SH-SY5Y (cell line): ENCODE results near the gene FLOT1.

Experiments used
- GATA2 ChIP-seq: IDR thresholded peaks from 2 replicates; pipeline ENCODE4 v1.6.1; 2011; ENCODE audit warnings: mild to moderate bottlenecking, low read depth, low read length
- GATA3 ChIP-seq: IDR thresholded peaks from 2 replicates; pipeline ENCODE4 v1.6.1; 2011; ENCODE audit warnings: low read depth, mild to moderate bottlenecking, low read length, moderate library complexity

- TF ChIP-seq GATA2 (no peak), GATA3 (no peak)
These were observed 27.5 kb upstream of the FLOT1 start for GRCh38 chr6:30769853-30770524.
